ENCODE results near the gene ELAVL4. TPM values are rescaled to one million over a fixed set of nuclear protein-coding genes. Genes with fewer than 3 reads are reported as not detected.

Gene ELAVL4
- total and polyA plus RNA-seq, 2 donors (not counting 3 experiments of a cell fraction or from before 2014, with no cell fraction given): not detected

DNA sequence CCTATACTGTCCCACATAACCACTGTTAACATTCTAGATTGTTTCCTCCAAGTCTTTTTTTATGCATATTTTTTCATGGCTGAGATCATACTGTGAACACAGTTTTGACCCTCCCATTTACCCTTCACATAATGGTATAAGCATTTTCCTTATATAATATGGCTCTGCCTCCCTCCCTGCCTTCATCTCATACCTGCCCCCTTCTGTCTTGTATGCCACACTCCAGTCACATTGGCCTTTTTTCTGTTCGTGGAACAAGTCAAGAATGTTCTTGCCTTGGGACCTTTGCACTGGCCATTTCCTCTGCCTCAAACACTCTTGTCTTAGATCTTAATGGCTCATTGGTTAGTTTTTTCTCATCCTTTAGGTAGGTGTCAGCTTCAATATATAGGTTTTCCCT, 24.3 kb upstream of the ELAVL4 start:
- dilution Hi-C loops (cut with MboI; ENCODE audit: extremely low pct_ligation_motif_present, low sequenced_read_pairs): no loop called here
- no peak for DNase-seq (ENCODE audit: low read depth, low spot score)
- H3K27me3 ChIP-seq (ENCODE audit: control insufficient read depth in 2 of 2, insufficient read depth in 2 of 2, low read length in 2 of 2): no peaks in the 10 kb centered on the region
- CTCF ChIA-PET: no interaction called here
- no peak for TF ChIP-seq FOS (IDR thresholded peaks at IDR 0.05; ENCODE audit: borderline replicate concordance, insufficient read depth, low read length)
- TF ChIP-seq POLR2AphosphoS5 (IDR thresholded peaks at IDR 0.05; ENCODE audit: insufficient read depth, low read depth, low read length): no peak
- TF ChIP-seq EZH2 (IDR thresholded peaks at IDR 0.05; ENCODE audit: borderline replicate concordance, low read depth, low read length, severe bottlenecking): no peak
- TF ChIP-seq POLR2A (IDR thresholded peaks at IDR 0.05; ENCODE audit: low read depth, low read length): no peak
- TF ChIP-seq, protein P1, sequence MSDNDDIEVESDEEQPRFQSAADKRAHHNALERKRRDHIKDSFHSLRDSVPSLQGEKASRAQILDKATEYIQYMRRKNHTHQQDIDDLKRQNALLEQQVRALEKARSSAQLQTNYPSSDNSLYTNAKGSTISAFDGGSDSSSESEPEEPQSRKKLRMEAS (IDR thresholded peaks at IDR 0.05; ENCODE audit: insufficient read depth, insufficient read length): no peak
- TF ChIP-seq, protein P2, sequence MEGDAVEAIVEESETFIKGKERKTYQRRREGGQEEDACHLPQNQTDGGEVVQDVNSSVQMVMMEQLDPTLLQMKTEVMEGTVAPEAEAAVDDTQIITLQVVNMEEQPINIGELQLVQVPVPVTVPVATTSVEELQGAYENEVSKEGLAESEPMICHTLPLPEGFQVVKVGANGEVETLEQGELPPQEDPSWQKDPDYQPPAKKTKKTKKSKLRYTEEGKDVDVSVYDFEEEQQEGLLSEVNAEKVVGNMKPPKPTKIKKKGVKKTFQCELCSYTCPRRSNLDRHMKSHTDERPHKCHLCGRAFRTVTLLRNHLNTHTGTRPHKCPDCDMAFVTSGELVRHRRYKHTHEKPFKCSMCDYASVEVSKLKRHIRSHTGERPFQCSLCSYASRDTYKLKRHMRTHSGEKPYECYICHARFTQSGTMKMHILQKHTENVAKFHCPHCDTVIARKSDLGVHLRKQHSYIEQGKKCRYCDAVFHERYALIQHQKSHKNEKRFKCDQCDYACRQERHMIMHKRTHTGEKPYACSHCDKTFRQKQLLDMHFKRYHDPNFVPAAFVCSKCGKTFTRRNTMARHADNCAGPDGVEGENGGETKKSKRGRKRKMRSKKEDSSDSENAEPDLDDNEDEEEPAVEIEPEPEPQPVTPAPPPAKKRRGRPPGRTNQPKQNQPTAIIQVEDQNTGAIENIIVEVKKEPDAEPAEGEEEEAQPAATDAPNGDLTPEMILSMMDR (IDR thresholded peaks at IDR 0.05; ENCODE audit: extremely low read depth in 1 of 2, insufficient read depth in 1 of 2, low read depth in 1 of 2, low read length in 2 of 2): no peak
- POLR2A ChIA-PET: no interaction called here
- intact Hi-C loops (cut with micrococcal nuclease): no loop called here
- no peaks in the 10 kb centered on the region for H3K4me1 ChIP-seq (ENCODE audit: control insufficient read depth, extremely low read depth, insufficient read depth, low read length)
- no peak overlapping the region for H2AFZ ChIP-seq (ENCODE audit: low read depth, low read length)
- no peak overlapping the region for H3K4me2 ChIP-seq (ENCODE audit: insufficient read depth, low read length)
- FAIRE-seq: no peak
- H3K9me1 ChIP-seq (replicated peaks; ENCODE audit: control insufficient read depth, extremely low read depth, insufficient read depth, low read length): no peaks in the 10 kb centered on the region
- no peaks in the 10 kb centered on the region for H3K9me3 ChIP-seq (replicated peaks; ENCODE audit: control insufficient read depth, insufficient read depth, low read length)
- no peak overlapping the region for H3K9ac ChIP-seq (replicated peaks; ENCODE audit: extremely low read depth, insufficient read depth, low read length)
- no TSS peak for BruUV-seq (replicated peaks)
- H4K20me1 ChIP-seq (replicated peaks; ENCODE audit: control insufficient read depth, extremely low read depth, insufficient read depth, low read length): no peaks in the 10 kb centered on the region
- no peak overlapping the region for H3K27ac ChIP-seq (ENCODE audit: insufficient read depth, low read depth, low read length)
- H3K36me3 ChIP-seq (ENCODE audit: control insufficient read depth in 2 of 2, extremely low read depth in 1 of 2, insufficient read depth in 2 of 2, low read length in 2 of 2): no peaks in the 10 kb centered on the region
- H3K4me3 ChIP-seq (replicated peaks in 1 of 3; ENCODE audit: insufficient read depth in 1 of 3, low read depth in 1 of 3, low read length in 3 of 3): no peak overlapping the region
- no peaks in the 10 kb centered on the region for H3K79me2 ChIP-seq (ENCODE audit: control insufficient read depth, insufficient read depth, low read length)

DNA sequence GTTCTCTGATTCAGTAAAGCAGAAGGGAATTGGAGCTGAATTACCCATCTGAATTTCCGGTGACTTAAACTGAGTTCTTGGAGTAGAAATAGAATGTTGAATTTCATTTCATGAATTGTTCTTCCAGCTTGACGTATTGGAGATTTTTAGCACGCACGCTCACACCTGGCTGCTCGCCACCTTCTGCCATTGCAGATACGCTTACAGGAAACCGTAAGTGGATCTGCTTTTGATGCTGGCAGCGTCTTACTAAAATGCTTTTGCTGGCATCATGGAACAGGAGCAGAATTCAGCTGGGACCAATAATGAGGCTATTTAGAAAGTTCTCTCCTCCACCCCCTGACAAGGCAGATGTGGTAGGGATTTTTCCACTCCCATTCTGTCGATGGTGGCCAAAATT, 17.7 kb upstream of the ELAVL4 start:
- DNase-seq (ENCODE audit: low read depth, low spot score) (no peak), FAIRE-seq (no peak)
- POLR2A ChIA-PET: no interaction called here
- CTCF ChIA-PET: no interaction called here
- Histone ChIP-seq H2AFZ (ENCODE audit: low read depth, low read length) (no peak overlapping the region), H3K4me1 (ENCODE audit: control insufficient read depth, extremely low read depth, insufficient read depth, low read length) (no peaks in the 10 kb centered on the region), H4K20me1 (replicated peaks; ENCODE audit: control insufficient read depth, extremely low read depth, insufficient read depth, low read length) (no peaks in the 10 kb centered on the region), H3K9me1 (replicated peaks; ENCODE audit: control insufficient read depth, extremely low read depth, insufficient read depth, low read length) (no peaks in the 10 kb centered on the region), H3K27ac (ENCODE audit: insufficient read depth, low read depth, low read length) (no peak overlapping the region), H3K79me2 (ENCODE audit: control insufficient read depth, insufficient read depth, low read length) (no peaks in the 10 kb centered on the region), H3K9me3 (replicated peaks; ENCODE audit: control insufficient read depth, insufficient read depth, low read length) (no peaks in the 10 kb centered on the region), H3K4me2 (ENCODE audit: insufficient read depth, low read length) (no peak overlapping the region), H3K27me3 (ENCODE audit: control insufficient read depth in 2 of 2, insufficient read depth in 2 of 2, low read length in 2 of 2) (no peaks in the 10 kb centered on the region), H3K4me3 (replicated peaks in 1 of 3; ENCODE audit: insufficient read depth in 1 of 3, low read depth in 1 of 3, low read length in 3 of 3) (no peak overlapping the region), H3K36me3 (ENCODE audit: control insufficient read depth in 2 of 2, extremely low read depth in 1 of 2, insufficient read depth in 2 of 2, low read length in 2 of 2) (no peaks in the 10 kb centered on the region), H3K9ac (replicated peaks; ENCODE audit: extremely low read depth, insufficient read depth, low read length) (no peak overlapping the region)
- intact Hi-C loops (cut with micrococcal nuclease): no loop called here
- dilution Hi-C loops (cut with MboI; ENCODE audit: extremely low pct_ligation_motif_present, low sequenced_read_pairs): no loop called here
- no TSS peak for BruUV-seq (replicated peaks)
- TF ChIP-seq FOS (IDR thresholded peaks at IDR 0.05; ENCODE audit: borderline replicate concordance, insufficient read depth, low read length) (no peak), POLR2A (IDR thresholded peaks at IDR 0.05; ENCODE audit: low read depth, low read length) (no peak), GATA2 (IDR thresholded peaks at IDR 0.05; ENCODE audit: insufficient read depth, insufficient read length, low read depth, low read length) (no peak), POLR2AphosphoS5 (IDR thresholded peaks at IDR 0.05; ENCODE audit: insufficient read depth, low read depth, low read length) (no peak), JUN (IDR thresholded peaks at IDR 0.05; ENCODE audit: borderline replicate concordance, insufficient read depth, insufficient read length, low read depth) (no peak), MYC (IDR thresholded peaks at IDR 0.05; ENCODE audit: low read depth, low read length) (no peak), EZH2 (IDR thresholded peaks at IDR 0.05; ENCODE audit: borderline replicate concordance, low read depth, low read length, severe bottlenecking) (no peak)
- TF ChIP-seq, protein P2 (IDR thresholded peaks at IDR 0.05; ENCODE audit: extremely low read depth in 1 of 2, insufficient read depth in 1 of 2, low read depth in 1 of 2, low read length in 2 of 2): no peak
- TF ChIP-seq, protein P1 (IDR thresholded peaks at IDR 0.05; ENCODE audit: insufficient read depth, insufficient read length): no peak
